GM19395 (cell line): Measurements from ENCODE around the gene CSTF1.

ENCODE experiments used
- ATAC-seq: cut with Tn5 transposase; IDR thresholded peaks from one replicate; pipeline ENCODE4 v1.9.1; 2021; ENCODE audit warnings: mild to moderate bottlenecking, moderate library complexity; ENCODE audit not compliant: unreplicated experiment

The CSTF1 gene

GRCh38 chr20:56392132-56392880 lies at the start of gene CSTF1, which contains the start of gene AURKA:
CSTF1 (plus strand) TSS chr20:56392645; CDS start chr20:56395553, 2,908 bp downstream.
AURKA (minus strand) TSS chr20:56392215; CDS start chr20:56388197, 4,018 bp downstream.
- ATAC-seq: peak; percentile 95

- no peak for ATAC-seq
Observed at GRCh38 chr20:56342783-56343182, 49.7 kb upstream of the CSTF1 start.

- ATAC-seq: peak; percentile 76
Observed at GRCh38 chr20:56343861-56344381, 48.5 kb upstream of the CSTF1 start.

GRCh38 chr20:56345911-56346310 lies 46.5 kb upstream of the CSTF1 start:
- no peak for ATAC-seq

- ATAC-seq: no peak
Observed at GRCh38 chr20:56347628-56348304, 44.7 kb upstream of the CSTF1 start.

- ATAC-seq: no peak
Observed at GRCh38 chr20:56348305-56348693, 44.1 kb upstream of the CSTF1 start.

GRCh38 chr20:56348746-56349145 lies 43.7 kb upstream of the CSTF1 start:
- ATAC-seq: no peak

GRCh38 chr20:56350842-56351241 lies 41.6 kb upstream of the CSTF1 start:
- ATAC-seq: no peak

GRCh38 chr20:56352345-56353055 lies 39.9 kb upstream of the CSTF1 start:
- ATAC-seq: no peak

- ATAC-seq: no peak
Observed at GRCh38 chr20:56353356-56353755, 39.1 kb upstream of the CSTF1 start.

- no peak for ATAC-seq
Observed at GRCh38 chr20:56358070-56358469, 34.4 kb upstream of the CSTF1 start.

- ATAC-seq: peak; percentile 91
Observed at GRCh38 chr20:56358600-56359211, 33.7 kb upstream of the CSTF1 start, which contains the start of gene FAM210B. FAM210B (plus strand) TSS chr20:56358974; CDS start chr20:56359006, 32 bp downstream.

- ATAC-seq: peak; percentile 32
Observed at GRCh38 chr20:56359212-56360132, 33.0 kb upstream of the CSTF1 start.

- ATAC-seq: no peak
Observed at GRCh38 chr20:56360133-56360907, 32.1 kb upstream of the CSTF1 start.

GRCh38 chr20:56360908-56361205 lies 31.6 kb upstream of the CSTF1 start:
- ATAC-seq: no peak

- ATAC-seq: no peak
Observed at GRCh38 chr20:56361900-56362299, 30.5 kb upstream of the CSTF1 start.

- ATAC-seq: no peak
Observed at GRCh38 chr20:56362833-56363413, 29.5 kb upstream of the CSTF1 start.

GRCh38 chr20:56363491-56363890 lies 29.0 kb upstream of the CSTF1 start:
- no peak for ATAC-seq
